ENCODE data around the gene THSD4. TPM values are rescaled to one million over a fixed set of nuclear protein-coding genes. Genes with fewer than 3 reads are reported as not detected.

Gene THSD4
- total RNA-seq, 1 donor from 2014 or later, result 66.8 TPM

DNA sequence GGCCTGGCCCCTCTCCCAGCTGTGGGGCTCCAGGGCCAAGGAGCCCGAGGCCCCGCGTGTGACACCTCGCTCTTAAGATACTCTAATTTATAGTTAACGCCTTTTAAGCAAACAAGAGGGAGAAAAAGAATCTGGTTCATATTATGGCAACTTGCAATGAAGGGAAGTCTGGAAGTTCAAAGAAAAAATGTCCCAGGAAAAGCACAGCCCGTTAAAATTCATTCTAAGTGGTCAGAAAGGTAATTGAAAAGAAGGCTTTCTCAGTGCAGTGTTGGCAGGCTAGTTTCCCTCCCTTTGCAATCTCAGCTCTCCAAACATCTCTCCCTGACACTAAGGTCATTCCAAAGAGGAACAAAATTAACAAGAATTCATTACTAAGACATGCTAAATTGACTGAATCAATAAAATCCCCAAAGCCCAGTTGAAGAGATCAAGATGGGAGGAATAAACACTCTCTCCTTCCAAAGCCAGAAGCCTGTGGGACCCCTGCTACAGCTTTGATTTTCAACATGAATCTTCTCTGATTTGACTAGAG, 339.3 kb downstream of the THSD4 start:
- no peak overlapping the region for H3K4me3 ChIP-seq
- H3K36me3 ChIP-seq, result no peaks in the 10 kb centered on the region
- no peaks in the 10 kb centered on the region for H3K9me3 ChIP-seq
- H3K27ac ChIP-seq, result peak overlapping the region; percentile 21
- no peak for DNase-seq (ENCODE audit: extremely low spot score in 2 of 2)
- no peaks in the 10 kb centered on the region for H3K27me3 ChIP-seq
- peaks cover 37% of the 10 kb centered on the region for H3K4me1 ChIP-seq
- TF ChIP-seq POLR2A (IDR thresholded peaks at IDR 0.05), result no peak
- TF ChIP-seq, protein P1, sequence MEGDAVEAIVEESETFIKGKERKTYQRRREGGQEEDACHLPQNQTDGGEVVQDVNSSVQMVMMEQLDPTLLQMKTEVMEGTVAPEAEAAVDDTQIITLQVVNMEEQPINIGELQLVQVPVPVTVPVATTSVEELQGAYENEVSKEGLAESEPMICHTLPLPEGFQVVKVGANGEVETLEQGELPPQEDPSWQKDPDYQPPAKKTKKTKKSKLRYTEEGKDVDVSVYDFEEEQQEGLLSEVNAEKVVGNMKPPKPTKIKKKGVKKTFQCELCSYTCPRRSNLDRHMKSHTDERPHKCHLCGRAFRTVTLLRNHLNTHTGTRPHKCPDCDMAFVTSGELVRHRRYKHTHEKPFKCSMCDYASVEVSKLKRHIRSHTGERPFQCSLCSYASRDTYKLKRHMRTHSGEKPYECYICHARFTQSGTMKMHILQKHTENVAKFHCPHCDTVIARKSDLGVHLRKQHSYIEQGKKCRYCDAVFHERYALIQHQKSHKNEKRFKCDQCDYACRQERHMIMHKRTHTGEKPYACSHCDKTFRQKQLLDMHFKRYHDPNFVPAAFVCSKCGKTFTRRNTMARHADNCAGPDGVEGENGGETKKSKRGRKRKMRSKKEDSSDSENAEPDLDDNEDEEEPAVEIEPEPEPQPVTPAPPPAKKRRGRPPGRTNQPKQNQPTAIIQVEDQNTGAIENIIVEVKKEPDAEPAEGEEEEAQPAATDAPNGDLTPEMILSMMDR (IDR thresholded peaks at IDR 0.05), result no peak
- TF ChIP-seq POLR2AphosphoS5 (IDR thresholded peaks at IDR 0.05; ENCODE audit: insufficient read depth in 1 of 2, low read depth in 1 of 2), result no peak
- intact Hi-C loops (cut with DNase I), result loop anchor here (5.0 kb wide), 1 partner anchor 283 kb away; no protein-coding TSS in a partner anchor

DNA sequence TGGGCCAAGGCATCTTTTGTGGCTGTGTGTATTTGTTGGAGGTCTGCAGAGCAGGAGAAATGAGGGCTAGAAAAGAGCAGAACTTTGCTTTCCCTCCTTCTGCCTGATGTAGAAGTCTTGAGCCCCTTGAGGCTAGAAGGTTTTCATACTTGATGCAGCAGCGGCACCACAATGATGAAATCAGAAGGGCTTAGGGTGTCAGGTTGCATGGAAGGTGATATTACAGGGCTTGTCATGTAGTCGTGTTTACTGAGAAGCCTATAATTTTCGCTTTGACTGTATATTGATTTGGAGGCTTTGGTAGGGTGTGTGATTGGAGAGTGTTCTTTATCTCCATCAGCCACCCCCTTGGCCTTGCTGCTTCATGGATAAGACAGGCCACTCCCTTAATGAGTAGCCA, 339.8 kb downstream of the THSD4 start:
- TF ChIP-seq POLR2A (IDR thresholded peaks at IDR 0.05), result no peak
- no peak for TF ChIP-seq POLR2AphosphoS5 (IDR thresholded peaks at IDR 0.05; ENCODE audit: insufficient read depth in 1 of 2, low read depth in 1 of 2)
- TF ChIP-seq, protein P1 (IDR thresholded peaks at IDR 0.05), result no peak
- intact Hi-C loops (cut with DNase I), result no loop called here
- H3K27ac ChIP-seq, result peak overlapping the region; percentile 21

DNA sequence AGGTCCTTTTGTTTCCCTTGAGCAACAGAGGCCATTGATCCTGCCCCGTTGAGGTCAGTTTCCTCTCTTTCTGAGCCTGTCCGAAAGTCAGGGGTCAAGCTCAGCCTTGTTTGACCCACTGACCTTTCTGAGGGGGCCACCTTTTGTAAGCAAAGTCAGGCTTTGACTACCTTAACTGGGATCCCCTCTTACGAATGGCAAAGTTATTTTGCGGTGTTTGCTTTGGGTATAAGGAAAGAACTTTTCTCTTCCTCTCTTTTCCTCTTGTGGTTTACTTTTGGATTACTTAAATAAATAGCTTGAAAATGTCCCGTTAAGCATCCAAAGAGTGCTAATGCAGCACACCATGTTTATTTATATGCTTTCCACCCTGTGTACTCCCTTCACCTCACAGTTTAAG, 340.6 kb downstream of the THSD4 start:
- intact Hi-C loops (cut with DNase I), result no loop called here
- DNase-seq (ENCODE audit: extremely low spot score in 2 of 2), result no peak
- no peaks in the 10 kb centered on the region for H3K27me3 ChIP-seq
- peaks cover 37% of the 10 kb centered on the region for H3K4me1 ChIP-seq
- TF ChIP-seq, protein P1 (IDR thresholded peaks at IDR 0.05), result no peak
- TF ChIP-seq POLR2A (IDR thresholded peaks at IDR 0.05) (no peak), POLR2AphosphoS5 (IDR thresholded peaks at IDR 0.05; ENCODE audit: insufficient read depth in 1 of 2, low read depth in 1 of 2) (no peak)
- H3K36me3 ChIP-seq, result no peaks in the 10 kb centered on the region
- peak overlapping the region; percentile 21 for H3K27ac ChIP-seq
- H3K9me3 ChIP-seq, result no peaks in the 10 kb centered on the region
- H3K4me3 ChIP-seq, result no peak overlapping the region

More for the DNA sequence above, 339.8 kb downstream of the THSD4 start:
- H3K27me3 ChIP-seq, result no peaks in the 10 kb centered on the region
- no peaks in the 10 kb centered on the region for H3K9me3 ChIP-seq
- H3K36me3 ChIP-seq, result no peaks in the 10 kb centered on the region
- no peak for DNase-seq (ENCODE audit: extremely low spot score in 2 of 2)
- H3K4me1 ChIP-seq, result peaks cover 37% of the 10 kb centered on the region
- no peak overlapping the region for H3K4me3 ChIP-seq

DNA sequence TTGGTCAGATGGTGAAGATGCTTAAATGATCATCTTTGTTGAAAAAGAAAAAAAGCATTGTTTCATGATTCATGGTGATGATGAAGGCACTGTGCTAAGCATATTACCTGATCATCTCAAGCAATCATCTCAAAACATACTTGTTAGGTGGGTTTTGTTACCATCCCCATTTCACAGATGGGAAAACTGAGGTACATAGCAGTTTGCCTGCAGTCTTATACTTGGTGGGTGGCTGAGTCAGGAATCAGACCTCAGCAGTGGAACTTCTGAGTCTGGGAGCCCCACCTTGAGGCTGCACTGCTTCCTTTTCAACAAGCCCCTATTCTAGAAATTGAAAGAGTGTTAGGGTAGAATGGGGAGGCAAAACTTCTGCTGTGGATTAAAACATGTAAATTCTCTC, 341.1 kb downstream of the THSD4 start:
- H3K4me3 ChIP-seq, result no peak overlapping the region
- no peak for DNase-seq (ENCODE audit: extremely low spot score in 2 of 2)
- intact Hi-C loops (cut with DNase I), result no loop called here
- TF ChIP-seq POLR2AphosphoS5 (IDR thresholded peaks at IDR 0.05; ENCODE audit: insufficient read depth in 1 of 2, low read depth in 1 of 2) (no peak), POLR2A (IDR thresholded peaks at IDR 0.05) (no peak)
- TF ChIP-seq, protein P1 (IDR thresholded peaks at IDR 0.05), result no peak
- H3K27ac ChIP-seq, result no peak overlapping the region
- peaks cover 32% of the 10 kb centered on the region for H3K4me1 ChIP-seq
- no peaks in the 10 kb centered on the region for H3K27me3 ChIP-seq
- H3K9me3 ChIP-seq, result no peaks in the 10 kb centered on the region
- no peaks in the 10 kb centered on the region for H3K36me3 ChIP-seq

DNA sequence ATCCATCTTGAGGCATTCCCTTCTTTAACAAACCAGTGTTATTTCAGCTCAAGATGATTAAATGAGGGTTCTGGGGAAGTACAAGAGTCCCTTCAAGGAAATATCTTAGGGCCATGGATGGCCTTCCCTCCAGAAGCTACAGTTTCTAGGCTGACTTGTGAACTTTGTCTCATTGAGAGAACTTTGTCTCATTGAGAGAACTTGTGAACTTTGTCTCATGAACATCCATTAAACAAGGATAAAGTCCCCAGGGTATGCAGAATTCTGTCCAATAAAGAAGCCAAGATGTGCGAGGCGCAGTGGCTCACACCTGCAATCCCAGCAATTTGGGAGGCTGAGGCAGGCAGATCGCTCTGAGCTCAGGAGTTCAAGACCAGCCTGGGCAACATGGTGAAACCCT, 341.5 kb downstream of the THSD4 start:
- H3K27ac ChIP-seq, result no peak overlapping the region
- TF ChIP-seq, protein P1 (IDR thresholded peaks at IDR 0.05), result no peak
- no peak for TF ChIP-seq POLR2AphosphoS5 (IDR thresholded peaks at IDR 0.05; ENCODE audit: insufficient read depth in 1 of 2, low read depth in 1 of 2)
- no peak for TF ChIP-seq POLR2A (IDR thresholded peaks at IDR 0.05)
- H3K9me3 ChIP-seq, result no peaks in the 10 kb centered on the region
- DNase-seq (ENCODE audit: extremely low spot score in 2 of 2), result no peak
- no peaks in the 10 kb centered on the region for H3K36me3 ChIP-seq
- H3K4me1 ChIP-seq, result peaks cover 27% of the 10 kb centered on the region
- intact Hi-C loops (cut with DNase I), result no loop called here
- no peaks in the 10 kb centered on the region for H3K27me3 ChIP-seq
- no peak overlapping the region for H3K4me3 ChIP-seq
